GM19324 (cell line): ENCODE measurements around the gene NLRC4.
"Not testable (repeated sequence)": the region's sequence is repeated elsewhere in the genome, so short reads cannot be mapped to it uniquely, and the experiment has no call there.

Experiments
- ATAC-seq: cut with Tn5 transposase; IDR thresholded peaks from one replicate; pipeline ENCODE4 v1.9.1; 2021; ENCODE audit warnings: mild to moderate bottlenecking, moderate library complexity; ENCODE audit not compliant: unreplicated experiment, low FRiP score

NLRC4 gene

DNA sequence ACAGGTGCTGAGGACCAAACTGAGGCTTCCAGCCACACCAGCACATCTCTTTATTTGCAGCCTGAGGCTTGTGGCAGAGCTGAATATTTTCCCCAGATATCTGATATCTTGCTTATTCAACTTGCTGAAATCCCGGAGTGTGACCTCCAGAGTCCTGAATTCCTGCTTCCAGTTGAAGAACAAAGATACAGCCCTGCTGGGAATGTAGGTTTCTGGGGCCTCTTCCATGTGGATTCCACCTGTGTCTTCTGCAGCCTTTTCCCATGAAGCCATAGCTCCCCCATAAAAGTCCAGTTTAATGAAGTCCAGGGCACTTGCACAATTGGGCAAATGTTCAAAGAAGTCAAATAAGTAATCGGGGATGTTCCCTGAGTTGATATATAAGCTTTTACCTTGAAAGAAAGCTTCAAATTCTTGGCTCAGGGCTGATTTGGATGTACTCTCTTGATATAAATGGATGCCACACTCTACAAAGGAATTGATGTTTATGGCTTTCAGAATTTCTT lies 14.9 kb downstream of the NLRC4 start:
- no peak for ATAC-seq

DNA sequence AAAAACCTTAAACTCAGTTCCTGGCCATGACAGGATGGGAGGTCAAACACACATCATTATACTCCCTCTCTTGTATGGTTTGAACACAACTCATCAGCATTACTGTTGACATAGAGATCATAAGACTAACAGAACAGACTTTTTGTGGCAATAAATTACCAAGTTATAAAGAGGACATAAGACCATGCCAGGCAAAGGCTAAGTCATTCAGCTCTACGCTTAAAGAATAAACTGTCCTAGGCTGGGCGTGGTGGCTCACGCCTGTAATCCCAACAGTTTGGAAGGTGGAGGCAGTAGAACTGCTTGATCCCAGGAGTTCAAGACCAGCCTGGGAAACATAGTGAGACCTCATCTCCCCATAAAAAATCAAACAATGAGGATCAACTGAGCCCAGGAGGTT lies 16.4 kb downstream of the NLRC4 start:
- ATAC-seq = no peak

DNA sequence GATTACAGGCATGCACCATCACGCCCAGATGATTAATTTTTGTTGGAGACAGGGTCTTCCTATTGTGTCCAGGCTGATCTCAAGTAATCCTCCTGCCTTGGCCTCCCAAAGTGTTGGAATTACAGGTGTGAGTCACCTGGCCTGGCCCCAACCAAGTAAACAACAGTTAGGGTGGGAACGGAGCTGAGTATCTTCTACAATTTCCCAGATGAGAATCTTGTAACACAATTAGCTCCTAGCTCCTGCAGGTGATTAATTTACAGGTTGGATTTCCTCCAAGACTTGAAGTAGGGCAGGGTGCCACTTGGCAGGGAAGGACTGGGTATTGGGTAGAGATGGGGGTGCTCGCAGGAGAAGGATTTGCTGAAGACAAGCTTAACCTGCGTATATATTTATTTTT lies 17.8 kb downstream of the NLRC4 start:
- no peak for ATAC-seq

DNA sequence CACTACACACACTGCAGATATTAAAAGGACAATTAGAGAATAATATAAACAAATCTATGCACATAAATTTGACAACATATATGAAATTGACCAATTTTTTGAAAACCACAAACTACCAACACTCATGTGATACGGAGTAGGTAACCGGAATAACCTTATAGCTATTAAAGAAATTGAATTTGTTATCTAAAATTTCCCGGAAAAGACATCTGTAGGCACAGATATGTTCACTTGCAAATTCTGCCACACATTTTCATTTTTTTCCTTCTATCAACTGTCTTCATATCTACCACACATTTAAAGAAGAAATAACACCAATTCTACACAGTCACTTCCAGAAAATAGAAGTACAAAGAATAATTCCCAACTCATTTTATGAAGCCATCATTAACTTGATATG lies 22.4 kb downstream of the NLRC4 start:
- ATAC-seq = no peak

DNA sequence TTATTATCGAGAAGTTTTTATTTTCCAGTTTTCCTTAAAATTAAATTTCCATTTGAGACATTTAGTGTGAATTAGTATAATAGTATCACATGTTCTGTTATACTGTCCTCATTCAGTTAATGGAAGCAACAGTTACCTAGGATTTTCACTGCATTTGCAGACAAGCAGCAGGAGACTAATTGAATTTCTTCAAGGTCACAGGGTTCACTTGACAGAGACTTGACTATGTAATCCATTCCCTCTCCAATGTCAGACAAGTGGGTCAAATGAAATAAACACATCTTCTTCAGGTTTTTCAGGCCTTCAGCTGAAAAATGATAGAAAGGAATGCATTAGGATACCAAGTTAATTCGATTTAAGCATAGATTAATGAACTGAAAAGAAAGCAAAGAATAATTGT lies 26.7 kb downstream of the NLRC4 start:
- ATAC-seq = no peak

DNA sequence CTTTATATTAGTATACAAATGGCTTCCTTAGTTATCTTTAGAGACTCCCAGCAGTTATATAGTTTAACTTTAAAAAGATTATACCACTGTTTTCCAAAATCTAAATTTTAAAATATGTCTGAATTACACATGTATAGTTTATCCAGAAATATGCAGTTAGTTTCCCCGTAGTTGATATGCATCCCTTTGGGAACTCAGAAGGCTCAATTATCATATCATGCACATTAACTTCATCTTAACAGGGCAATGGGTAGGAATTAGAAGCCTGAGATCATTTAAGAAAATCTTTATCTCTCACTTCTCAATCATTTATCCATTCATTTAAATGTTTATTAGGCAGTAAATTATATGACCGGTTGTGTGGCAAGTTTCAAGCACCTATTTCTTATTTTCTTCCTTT lies 27.2 kb downstream of the NLRC4 start:
- no peak for ATAC-seq

DNA sequence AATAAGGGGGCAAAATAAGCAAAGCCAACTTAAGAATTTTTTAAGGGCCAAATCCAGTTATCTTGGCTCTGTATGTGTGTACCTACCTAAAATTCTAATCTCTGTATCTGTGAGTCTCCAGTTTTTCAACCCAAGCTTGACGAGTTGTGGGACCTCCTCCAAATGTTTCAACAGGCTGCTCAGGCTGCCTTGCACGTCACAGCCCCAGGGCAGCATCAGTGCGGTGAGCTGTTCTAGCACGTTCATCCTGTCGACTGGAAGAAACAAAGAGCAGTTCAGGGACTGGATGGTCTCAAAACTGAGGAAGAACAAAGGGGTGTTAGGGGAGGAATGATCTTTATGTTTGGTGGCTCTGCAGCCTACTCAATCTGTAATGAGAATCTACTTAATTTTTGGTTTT lies 29.4 kb downstream of the NLRC4 start:
- no peak for ATAC-seq

DNA sequence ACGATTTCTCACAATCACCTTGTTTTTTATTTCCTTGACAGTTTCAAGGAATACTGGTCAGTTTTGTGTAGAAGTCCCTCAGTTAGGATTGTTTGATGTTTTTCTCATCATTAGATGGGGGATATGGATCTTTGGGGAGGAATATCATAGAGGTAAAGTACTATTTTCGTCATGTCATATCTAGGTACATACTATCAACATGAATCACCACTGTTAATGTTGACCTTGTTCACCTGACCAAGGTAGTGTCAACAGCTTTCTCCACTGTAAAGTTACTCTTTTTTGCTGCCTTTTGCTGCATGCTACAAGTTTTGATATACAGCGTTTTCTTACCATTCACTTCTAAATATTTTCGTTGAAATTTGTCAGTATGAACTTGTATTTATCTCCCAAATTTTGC lies 32.7 kb downstream of the NLRC4 start:
- ATAC-seq = no peak

DNA sequence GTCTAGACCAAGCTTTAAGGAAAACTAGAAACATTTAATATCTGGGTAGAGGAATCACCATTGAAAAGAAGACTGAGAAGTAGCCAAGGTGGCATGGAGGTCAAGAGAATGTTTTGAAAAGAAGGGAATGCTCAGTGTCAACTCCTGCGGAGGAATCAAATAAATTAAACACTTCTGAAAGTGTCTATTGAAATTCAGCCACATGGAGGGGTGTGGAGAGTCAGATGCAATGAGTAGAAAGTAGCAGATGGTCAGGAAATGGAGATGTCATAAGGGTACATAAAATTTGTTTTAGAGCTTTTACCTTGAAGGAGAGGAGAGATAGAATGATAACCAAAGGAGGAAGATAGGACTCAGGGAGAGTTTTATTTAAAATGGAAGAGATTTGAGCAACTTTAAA lies 35.1 kb downstream of the NLRC4 start:
- ATAC-seq = no peak

DNA sequence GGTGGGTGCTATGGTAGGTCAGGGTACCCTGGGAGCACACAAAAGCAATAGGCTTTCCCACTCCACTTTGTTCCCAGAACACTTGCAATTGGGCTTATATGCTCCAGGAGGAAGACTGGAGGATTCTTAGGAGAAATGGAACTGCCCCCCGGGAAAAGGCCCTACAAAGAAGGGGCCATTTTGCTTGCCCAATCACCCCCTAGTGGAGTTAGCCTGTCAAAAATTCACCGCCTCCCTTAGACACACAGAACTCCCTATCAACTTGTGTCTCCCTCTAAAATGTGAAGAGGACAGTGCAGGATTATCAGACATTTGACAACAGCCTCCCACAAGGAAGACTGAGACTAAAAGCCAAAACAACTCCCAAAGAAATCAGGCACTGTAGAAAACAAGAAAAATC lies 36.5 kb downstream of the NLRC4 start:
- ATAC-seq = no peak

DNA sequence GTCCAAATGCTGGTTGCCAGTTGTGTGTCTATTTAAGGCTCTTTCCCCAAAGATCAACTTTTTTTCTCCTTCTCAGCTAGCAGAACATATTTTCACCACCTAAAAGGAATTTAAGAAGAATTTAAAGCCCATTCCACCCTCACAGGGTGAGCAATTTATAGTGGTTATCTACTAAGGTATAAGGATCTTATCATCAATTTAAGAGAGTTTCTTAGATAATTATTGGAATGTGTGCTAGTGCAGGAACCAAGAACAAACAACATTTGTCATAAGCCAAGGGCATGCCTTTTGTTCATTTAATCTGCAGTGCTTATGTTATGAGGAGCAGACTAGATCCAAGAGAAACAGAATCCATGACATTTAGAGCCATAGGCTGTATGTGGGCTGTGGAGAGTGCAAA lies 37.2 kb downstream of the NLRC4 start:
- ATAC-seq = no peak

DNA sequence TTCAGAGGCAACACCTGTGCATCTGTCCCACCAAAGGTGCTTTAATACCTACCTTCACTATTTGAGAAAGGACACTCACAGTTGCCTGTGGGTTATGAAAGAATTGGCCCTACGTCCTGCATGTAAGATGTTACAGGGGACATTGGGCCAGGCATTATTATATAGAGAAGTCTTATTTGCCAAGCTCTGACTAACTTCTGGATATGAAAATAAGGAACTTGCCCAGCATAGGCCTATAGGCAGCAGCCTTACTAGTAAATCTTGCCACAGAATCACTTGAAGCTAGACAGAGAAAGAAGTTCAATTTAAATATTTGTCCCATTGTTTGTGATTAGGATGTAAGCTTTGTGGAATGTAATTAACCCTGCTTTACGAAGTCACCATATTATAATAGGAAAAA lies 41.7 kb downstream of the NLRC4 start:
- no peak for ATAC-seq

DNA sequence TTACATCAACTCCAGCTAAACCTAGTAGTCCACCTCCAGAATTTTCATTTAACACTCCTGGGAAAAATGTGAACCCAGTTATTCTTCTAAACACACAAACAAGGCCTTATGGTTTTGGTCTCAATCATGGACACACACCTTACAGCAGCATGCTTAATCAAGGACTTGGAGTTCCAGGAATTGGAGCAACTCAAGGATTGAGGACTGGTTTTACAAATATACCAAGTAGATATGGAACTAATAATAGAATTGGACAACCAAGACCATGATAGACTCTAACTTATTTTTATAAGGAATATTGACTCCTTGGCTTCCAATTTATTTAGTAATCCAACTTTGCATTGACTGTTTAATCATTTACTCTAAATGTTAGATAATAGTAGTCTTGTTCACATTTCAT lies 44.2 kb downstream of the NLRC4 start:
- ATAC-seq = no peak

DNA sequence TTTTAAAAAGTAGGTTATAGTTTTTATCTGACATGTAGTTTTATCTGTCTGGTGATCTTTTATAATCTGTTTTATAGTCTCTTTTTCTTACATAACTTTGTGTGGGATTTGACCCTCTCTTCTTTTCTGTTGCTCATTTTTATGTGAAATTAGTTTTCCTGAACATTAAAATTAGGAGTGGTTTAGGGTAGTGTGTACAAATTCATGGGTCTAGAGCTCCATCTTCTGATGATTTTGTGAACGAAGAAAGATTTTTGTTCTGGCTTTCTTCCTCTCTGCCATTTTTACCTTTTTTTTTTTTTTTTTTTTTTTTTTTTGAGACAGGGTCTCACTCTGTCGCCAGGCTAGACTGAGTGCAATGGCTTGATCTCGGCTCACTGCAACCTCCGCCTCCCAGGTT lies 52.4 kb downstream of the NLRC4 start:
- no peak for ATAC-seq

DNA sequence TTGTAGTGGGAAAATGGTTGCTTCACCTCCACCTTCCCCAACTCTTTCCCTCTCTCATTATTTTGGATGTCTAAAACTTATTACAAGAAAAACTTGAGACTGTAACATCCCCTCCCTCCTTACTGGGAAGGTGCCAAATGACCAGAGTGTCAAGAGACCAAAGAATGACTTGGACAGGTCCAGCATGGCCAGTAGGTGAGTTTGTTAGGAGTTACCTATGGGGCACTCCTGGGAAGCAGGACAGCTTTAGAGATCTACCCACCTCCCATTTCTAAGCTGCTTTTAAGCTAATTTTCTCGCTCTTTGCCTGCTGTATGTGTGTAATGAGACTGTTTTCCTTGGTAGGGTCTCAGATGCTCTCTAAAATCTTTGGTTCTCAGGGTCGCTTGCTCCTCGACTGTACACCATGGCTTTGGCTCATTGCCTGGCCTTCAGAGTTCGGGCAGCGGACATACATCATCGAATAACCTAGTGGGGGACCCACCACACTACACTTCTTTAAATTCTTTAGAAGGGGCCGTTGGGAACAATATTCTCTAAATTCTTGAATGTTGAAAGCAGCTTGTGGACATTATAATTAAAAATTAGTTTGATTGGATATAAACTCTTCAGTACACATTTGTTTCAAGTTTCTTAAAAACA lies 53.8 kb downstream of the NLRC4 start:
- ATAC-seq = no peak

DNA sequence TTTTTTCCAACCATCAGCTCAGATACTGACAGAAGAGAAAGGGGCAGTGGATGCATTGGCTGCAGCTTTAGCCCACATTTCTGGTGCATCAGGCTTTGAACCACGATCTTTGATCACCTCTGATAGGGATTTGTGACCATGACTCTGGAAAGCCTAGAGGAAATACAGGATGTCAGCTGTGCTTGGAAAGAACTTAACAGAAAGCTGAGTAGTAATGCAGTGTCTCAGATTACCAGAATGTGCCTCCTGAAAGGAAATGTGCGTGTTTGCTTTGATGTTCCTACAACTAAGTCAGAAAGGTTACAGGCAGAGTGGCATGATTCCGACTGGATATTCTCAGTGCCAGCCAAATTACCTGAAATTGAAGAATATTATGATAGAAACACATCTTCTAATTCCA lies 61.3 kb downstream of the NLRC4 start:
- not testable (repeated sequence) for ATAC-seq

DNA sequence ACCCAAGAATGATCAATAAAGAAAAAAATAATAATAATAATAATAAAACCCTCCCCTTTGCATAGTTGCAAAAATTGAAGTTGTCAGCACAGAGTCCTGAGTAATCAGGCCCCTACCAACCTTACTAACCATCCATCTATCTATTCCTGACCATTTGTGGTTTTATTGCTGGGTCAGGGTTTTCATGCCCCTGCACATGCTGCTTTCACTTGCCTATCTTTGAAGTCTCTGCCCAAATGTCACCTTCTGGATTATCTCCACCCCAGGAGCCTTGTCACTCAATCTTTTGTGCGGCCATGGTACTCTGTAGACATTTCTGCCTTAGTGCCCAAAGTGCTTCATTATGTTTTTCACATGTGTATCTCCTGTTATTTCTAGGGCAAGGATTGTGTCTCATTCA lies 63.9 kb downstream of the NLRC4 start:
- ATAC-seq = no peak

DNA sequence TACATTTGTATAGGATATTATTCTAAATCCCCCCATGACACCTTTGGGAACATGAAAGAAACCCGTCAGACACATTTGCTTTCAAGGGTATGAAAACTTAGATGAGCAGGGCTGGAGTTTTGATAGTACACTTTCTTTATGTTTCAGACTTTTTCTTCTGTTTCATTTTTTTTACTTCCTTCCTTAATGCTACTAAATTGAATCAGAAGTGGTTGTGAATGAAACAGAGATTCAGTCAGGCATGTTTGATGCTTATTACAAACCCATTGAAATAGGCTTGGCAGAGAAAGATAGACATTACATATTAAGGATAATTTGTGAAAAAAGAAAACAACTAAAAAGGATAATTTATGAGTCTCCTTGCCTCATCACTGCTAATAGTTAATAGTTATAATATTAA lies 72.3 kb downstream of the NLRC4 start:
- no peak for ATAC-seq

DNA sequence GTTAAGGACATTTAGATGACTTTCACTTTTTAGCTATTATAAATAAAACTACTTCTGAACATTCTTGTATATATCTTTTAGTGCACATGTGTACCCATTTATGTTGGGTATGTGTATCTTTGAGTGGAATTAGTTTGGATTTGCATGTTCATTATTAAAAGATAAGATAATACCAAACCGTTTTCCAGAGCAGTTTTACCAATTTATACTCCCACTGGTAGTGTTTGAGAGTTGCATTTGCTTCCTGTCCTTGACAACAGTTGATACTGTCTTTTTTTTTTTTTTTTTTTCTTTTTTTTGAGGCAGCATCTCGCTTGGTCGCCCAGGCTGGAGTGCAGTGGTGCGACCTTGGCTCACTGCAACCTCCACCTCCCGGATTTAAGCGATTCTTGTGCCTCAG lies 75.7 kb downstream of the NLRC4 start:
- ATAC-seq = no peak

DNA sequence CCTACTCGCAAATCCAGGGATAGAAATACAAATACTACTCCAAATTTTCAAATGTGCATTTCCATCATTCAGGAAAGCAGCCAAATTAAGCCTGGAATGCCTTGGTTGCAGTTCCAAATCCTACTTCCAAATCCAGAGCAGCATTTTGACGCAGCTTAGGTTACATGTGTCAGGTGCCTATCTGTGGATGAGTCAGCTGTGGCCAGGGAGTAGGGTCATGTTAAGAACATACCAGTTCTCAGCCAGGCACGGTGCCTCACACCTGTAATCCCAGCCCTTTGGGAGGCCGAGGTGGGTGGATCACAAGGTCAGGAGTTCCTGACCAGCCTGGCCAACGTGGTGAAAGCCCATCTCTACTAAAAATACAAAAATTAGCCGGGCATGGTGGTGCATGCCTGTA lies 82.0 kb downstream of the NLRC4 start:
- ATAC-seq = no peak
